Skeletal muscle cell (primary cell): Measurements from ENCODE around the gene ACER1.
"Not testable (repeated sequence)": the region's sequence is repeated elsewhere in the genome, so short reads cannot be mapped to it uniquely, and the experiment has no call there.

Experiments
- DNase-seq: peaks from one replicate; pipeline ENCODE4 v3.0.0-alpha.2; 2010; ENCODE audit warnings: low read depth
- H3K4me3 ChIP-seq: 2 replicates; pipeline ENCODE4 v1.5.1; 2011; ENCODE audit warnings: low read depth, mild to moderate bottlenecking, control low read depth, low read length, moderate library complexity

Gene ACER1

DNA sequence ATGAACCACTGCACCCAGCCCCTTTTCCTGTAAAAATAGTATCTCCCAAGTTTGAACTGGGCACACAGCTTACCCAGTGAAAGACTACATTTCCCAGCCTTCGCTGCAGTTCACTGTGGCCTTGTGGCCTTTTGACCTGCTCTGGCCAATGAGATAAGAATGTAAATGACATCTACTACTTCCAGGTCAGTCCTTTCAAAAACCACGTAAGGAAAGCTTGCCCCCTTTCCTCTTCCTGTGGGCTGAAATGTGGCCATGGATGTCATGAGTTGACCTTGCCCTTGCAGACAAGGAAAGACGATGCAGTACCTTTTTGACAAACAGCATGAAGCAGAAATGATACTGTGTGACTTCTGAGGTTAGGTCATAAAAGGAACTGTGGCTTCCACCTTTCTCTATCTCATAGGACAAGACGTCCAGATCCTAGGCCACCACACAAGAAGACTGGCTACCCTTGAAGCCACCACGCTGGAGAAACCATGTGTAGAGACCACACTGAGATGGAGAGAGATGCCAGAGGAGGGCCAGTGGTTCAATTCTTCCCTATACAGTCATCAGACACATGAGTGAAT is 19.9 kb downstream of the ACER1 start:
- DNase-seq = no peak

DNA sequence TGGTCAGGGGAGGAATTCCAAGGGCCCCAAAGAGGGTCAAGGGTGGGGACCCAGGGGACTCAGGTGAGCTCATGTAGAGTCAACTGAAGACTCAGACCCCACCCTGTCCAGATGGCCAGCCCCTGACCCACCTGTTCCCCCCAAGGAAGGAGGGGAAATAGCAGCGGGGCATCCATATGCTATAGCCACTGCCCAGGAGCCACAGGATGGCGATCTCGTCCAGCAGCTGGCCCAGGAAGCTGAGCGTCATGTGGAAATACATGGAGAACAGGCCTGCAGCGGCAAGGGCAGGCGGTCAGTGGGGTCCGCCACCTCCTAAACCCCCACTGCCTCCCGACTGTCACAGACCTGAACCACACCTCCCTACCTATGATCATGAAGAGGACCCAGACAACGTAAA is 21.4 kb downstream of the ACER1 start:
- H3K4me3 ChIP-seq = no peak overlapping the region
- no peak for DNase-seq

More for the DNA sequence above, 19.9 kb downstream of the ACER1 start:
- H3K4me3 ChIP-seq = no peak overlapping the region

DNA sequence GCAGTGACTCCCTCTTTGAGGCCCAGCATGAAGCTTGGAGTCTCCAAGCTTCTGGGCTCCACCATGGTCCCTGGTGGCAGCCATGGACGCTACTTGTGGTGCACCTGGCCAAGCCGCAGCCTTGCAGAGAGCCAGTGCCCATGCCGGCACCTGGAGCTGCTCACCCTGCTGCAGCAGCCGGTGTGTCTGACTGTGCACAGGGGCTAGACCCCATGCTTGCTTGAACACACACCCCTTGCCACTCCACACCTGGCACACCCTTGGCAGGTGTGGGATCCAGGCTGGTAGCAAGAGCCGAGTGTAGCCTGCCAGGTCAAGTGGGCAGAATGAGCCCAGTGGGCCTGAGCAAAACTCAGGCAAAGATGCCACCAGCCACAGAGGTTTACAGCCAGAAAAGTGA is 35.0 kb downstream of the ACER1 start:
- DNase-seq = no peak
- no peak overlapping the region for H3K4me3 ChIP-seq

DNA sequence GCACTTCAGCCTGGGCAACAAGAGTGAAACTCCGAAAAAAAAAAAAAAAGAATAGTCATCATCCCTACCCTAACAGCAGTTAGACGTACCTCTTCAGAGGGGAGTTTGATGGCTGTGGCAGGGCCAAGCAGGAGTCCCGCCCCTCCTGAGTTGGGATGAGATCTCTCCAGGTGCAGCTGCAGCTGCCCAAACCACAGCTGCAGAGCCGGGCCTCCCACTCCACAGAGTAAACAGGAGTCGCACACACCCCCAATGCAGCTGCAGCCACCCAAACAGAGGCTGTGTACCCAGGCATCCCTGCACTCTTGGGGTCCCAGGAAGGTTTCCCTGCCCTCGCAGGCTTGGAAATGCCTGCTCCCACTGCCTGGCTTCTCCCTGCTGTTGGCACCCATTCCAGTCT is 36.2 kb downstream of the ACER1 start:
- DNase-seq = no peak
- H3K4me3 ChIP-seq = no peak overlapping the region

DNA sequence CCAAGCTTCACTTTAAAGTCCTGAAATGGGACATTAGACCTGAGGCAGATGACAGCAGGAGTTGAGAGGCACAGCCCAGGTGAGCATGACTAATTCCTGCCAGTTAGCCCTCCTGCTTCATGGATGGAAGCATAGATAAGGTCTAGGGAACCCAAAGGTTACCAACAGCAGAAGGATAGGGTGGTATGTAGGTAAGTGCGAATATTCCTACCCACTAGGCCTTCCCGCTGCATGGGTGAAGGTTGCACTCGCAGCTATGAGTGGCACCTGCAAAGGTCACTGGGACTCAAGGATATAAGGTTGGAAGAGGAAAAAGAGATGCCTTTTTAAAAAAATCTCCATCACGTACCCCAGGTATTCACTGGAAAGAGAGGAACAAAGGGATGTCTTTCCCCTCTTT is 41.4 kb downstream of the ACER1 start:
- no peak for DNase-seq
- no peak overlapping the region for H3K4me3 ChIP-seq

DNA sequence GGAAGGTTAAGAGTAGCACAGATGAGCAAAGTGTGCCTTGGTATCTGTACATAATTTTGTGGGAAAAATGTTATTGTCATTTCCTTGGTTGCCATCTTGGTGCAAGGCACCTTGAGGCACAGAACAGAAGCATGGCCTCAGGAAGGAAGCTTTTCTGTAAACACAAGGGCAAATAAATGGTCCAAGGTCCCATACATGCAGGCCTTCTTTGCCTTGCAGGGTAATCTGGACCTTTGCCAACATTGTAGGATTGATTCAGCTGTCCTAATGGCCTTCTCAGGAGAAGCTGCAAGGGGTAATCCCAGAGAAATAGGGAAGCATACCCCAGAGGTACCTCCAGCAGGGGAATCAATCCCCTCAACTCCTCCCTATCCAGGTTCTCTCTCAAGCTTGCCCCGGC is 44.7 kb downstream of the ACER1 start:
- no peak for DNase-seq
- H3K4me3 ChIP-seq = no peak overlapping the region

DNA sequence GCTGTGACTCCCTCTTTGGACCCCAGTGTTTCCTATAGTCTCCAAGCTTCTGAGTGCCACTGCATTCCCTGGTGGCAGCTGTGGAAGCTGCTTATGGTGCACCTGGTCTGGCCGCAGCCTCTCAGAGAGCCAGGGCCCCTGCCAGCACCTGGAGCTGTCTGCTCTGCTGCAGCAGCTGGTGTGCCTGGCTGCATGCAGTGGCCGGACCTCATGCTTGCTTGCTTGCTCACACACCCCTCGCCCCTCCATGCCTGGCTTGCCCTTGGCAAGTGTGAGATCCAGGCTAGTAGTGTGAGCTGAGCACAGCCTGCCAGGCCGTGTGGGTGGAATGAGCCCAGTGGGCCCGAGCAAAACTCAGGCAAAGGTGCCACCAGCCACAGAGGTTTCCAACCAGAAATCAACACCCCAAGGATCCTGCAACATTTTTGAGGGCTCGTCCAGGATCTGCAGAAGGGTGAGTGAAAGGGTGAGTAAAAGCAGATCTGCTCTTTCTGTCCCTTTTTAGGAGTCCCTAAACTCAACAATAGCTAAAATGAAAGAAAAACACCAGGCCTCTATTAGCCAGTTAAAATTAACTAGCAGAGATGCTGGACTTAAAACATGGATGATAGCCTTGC is 46.0 kb downstream of the ACER1 start:
- no peak for DNase-seq
- H3K4me3 ChIP-seq = no peak overlapping the region

DNA sequence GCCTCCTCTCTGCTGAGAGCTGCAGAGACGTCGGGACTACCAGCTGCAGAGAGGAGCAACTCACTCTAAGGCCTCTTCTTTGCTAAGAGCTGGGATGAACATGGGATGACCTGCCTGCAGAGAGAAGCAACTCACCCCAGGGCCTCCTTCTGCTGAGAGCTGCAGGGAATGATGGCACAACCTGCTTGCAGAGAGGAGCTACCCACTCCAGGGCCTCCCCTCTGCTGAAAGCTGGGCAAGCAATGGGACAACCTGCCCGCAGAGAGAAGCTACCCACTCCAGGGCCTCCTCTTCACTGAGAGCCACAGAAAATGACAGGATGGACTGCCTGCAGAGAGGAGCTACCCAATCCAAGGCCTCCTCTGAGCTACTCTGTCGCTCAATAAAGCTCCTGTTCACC is 46.7 kb downstream of the ACER1 start:
- H3K4me3 ChIP-seq = no peak overlapping the region
- no peak for DNase-seq

DNA sequence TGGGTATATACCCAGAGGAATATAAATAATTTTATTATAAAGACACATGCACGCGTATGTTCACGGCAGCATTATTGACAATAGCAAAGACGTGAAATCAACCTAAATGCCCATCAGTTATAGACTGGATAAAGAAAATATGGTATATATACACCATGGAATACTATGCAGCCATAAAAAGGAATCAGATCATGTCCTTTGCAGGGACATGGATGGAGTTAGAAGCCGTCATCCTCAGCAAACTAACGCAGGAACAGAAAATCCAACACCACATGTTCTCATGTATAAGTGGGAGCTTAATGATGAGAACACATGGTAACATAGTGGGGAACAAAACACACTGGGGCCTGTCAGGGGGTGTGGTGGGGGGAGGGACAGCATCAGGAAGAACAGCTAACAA is 51.0 kb downstream of the ACER1 start:
- not testable (repeated sequence) for DNase-seq, H3K4me3 ChIP-seq

DNA sequence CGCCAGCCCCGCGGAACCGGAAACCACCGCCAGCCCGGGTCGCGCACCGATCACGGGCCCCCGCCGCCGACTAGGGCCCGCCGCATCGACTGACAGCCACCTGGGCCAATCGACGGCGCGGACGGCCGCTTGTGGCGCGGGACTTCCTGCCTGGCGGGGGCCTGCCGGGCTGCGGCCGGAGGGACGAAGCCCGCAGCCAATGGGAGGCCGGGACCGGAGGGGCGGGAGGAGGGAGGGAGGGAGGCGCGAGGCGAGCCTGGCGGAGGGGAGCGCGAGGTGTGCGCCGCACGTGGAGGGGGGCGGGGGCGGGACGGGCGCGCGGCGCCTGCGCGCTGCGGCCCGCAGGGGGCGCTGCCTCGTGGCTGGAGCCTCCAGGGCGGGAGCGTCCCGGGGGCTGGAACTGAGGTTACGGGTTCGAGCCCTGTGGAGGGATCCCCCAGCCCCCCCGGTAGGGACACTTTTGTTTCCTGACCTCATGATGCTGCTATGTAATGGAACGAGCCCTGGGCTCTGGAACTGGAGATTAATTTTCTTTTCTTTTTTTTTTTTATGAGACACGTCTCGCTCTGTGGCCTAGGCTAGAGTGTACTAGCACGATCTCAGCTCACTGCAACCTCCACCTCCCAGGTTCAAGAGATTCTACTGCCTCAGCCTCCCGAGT is 53.4 kb downstream of the ACER1 start, which contains the start of gene MLLT1:
Gene MLLT1 (minus strand): TSS at position 45 of the 661 bp plus-strand sequence. CDS start 191 bp downstream, outside the sequence.
- DNase-seq = peak; percentile 93
- H3K4me3 ChIP-seq = peak within 1 kb of the TSS; percentile 91

DNA sequence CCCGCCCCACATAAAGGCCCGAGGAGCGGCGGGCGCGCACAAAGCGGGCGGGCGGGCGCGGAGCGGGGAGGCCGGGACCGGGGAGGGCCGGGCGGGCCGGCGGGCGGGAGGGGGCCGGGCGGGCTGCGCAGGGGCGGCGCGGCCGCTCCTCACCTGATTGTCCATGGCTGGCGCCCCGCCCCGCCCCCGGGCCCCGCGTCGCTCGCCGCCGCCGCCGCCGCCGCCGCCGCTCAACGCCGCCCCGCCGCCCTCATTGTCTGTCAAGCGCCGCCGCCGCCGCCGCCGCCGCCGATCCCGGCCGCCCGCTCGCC is 53.8 kb downstream of the ACER1 start:
- H3K4me3 ChIP-seq = peak overlapping the region; percentile 91
- DNase-seq = no peak

DNA sequence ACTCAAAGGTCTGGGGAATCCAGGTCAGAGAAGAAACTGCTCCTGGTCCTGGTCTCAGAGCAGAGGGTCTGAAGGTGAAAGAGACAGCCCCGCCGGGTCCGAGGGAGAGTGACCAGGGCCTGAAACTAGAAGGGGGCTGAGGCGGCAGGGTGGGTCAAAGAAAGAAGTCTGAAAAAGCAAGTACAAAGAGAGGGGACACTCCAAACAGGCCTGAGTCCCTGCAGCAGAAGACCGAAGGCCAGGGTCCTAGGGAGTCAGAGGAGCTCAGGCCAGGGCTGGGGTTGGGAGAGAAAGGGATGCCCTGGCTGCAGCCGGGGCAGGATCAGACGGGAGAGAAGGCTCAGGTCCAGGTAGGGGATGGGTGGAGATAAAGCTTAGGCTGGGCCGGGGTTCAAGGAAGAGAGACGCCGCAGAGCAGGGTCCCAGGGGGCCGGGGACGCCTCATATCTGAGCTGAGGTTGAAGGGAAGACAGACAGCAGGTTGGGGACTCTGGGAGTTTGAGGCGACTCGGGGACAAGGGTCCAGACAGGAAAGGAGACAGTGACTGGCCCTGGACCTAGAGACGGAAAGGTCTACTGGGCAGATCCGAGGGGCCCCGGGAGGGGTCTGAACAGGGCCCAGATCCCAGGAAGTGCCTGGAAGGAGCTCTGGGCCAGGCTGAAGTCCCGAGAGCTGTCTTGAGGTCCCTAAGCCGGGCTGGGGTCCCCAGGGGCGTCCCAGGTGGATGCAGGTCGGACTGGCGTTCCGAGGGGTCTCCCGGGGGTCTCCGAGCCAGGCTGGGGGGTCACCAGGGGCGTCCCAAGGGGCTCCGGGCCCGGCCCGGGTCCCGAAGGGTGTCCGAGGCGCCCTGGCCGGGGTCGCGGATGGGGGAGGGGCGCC is 54.4 kb downstream of the ACER1 start:
- DNase-seq = no peak

DNA sequence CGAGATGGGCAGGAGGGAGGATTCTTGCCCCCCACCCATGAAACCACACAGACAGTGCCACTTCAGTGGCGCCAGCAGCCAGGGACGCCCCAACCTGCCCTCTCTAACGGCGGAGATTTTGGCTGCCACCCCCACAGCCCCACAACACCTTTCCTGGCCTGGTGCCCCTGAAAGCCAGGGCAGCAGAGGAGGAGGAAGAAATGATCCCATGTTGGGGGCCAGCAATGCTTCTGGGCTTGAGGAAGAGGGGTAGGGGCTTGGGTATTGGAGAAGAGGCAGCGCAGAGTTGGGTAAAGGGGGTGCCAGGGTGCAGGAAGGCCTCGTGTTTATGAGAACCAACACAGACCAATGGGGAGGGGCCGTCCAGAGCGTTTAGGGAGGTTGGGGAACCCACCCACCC is 55.4 kb downstream of the ACER1 start:
- DNase-seq = no peak
- H3K4me3 ChIP-seq = peak overlapping the region; percentile 91

More for the DNA sequence above, 54.4 kb downstream of the ACER1 start:
- H3K4me3 ChIP-seq = peak overlapping the region; percentile 91

DNA sequence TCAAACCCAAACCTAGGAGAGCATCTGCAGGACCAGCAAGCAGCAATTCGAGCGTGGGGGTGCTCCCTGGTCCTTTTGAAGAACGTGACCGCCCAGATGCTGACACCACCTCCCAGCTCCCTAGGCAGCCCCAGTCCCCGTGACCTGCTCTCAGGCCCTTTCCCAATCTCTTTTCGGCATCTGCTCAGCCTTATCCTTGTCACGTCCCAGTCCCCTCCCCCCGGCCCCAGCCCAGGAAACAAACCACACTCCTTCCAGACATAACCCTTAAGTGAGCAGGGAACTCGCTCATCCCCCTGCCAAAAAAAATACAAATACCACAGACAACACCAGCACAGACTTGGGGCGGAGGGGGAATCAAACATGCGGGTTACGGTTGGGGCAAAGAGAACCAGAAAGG is 57.0 kb downstream of the ACER1 start:
- peak overlapping the region; percentile 10 for H3K4me3 ChIP-seq
- peak; percentile 62 for DNase-seq

DNA sequence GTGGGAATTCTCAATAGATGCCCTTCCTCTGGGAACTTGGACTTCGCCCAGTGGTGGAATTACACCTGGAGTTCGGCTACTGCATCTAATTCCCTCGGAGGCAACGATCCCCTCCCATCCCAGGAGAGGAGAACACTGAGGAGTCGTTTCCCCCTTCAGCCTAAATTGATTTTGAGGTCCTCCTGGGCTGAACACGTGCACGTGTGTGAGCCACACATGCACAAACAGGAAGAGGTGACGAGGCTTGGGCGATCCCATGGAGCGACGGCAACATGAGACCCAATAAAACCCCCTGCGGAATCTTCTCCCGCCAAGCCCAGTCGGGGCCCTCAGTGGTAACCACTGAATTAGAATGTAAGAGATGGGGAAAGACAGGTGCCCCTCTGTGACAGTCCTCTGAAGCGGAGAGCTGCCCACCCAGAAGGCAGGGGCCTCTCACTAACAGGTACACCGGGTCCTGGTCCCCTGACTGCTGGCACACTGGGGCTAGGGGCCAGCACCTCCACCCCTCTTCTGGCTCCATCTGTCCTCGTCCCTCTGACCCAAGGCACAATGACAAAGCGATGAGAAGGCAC is 58.2 kb downstream of the ACER1 start:
- no peak for DNase-seq
- no peak overlapping the region for H3K4me3 ChIP-seq

DNA sequence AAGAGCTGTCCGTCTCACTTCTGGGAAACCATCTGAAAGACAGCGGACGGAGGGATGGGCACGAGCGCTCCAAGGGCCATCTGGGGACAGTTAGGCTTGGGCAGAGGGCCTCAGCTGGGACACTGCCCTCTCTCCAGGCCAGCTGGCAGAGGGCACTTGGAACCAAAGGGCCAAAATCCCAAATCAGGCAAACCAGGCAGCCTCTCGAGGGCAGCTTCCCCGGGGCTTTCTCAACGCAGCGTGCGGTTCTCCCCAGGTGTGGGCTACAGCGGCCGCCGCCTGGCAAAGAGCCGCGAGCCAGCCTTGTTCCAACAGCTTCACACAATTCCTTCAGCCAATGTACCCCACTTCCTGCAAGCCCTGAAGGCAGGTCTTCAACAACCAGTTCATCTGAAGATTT is 58.7 kb downstream of the ACER1 start:
- no peak for DNase-seq

DNA sequence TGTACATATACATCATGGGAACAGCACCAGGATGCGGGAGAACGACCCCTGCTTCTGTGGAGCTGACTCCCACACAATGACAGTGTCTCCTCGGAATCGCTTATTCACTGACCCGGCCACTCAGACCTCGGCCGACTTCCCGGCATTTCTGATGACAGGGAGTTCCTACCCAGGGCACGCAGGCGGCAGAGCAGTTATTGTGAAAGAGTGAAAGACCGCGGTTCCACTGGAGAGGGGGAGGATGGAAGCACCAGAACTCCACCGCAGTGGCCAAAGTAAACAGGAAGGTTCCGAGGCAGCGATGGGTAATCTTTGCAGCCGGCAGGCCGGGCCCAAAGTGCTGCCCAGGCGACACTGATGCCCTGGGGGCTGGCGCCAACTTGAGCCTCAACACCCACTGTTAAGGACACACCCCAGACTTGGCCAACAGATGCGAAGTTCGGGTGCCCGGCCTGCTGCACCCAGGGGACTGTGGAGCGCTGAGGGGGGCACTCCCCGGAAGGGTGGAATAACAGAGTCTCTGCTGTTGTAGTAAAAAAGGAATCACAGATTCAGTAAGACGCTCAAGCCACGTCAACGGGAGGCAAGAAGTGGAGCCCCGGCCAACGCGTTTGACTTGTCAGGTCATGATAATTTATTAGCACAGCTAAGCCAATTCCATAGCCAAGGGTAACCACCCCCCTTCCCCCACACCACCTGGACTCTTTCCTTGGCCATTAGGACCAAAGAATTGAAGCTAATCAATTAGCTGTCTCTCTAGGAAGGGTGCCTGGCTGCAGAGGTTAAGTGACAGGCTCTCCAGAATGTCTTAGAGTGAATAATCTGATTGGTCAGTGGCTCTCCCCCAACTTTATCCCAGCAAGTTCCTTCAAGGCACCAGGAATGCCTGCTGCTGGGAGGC is 59.5 kb downstream of the ACER1 start:
- peak; percentile 81 for DNase-seq
- peak overlapping the region; percentile 8 for H3K4me3 ChIP-seq

More for the DNA sequence above, 58.7 kb downstream of the ACER1 start:
- no peak overlapping the region for H3K4me3 ChIP-seq

DNA sequence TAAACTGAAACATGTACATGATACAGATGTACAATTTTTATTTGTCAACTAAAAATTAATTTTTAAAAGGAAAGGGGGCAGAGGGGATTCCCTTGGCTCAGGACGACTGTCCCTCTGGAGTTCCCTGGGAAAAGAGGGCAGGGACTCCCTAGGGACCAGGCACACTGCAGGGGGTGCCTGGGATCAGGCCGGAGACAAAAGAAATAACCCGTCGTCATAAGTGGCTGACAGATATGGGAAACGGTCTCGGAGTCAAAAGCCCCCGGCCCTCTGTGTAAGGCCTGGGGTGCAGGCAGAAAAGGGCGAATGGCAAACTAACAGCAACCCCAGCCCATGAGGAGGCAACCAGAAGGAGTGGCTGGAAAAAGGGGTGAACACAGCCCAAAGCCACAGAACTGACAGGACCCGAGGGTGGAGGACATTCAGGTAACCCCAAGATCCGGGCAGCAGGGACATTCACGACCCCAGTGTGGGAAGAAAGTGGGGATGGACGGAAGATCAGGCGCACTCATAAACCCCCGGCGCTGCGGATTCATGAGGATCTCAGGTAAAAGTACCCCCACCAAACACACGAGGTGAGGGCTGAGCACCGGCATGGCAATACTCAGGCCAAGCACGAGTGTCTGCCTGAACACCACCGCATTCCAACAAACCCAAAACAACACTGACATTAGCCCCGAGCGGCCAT is 60.4 kb downstream of the ACER1 start:
- no peak overlapping the region for H3K4me3 ChIP-seq
- DNase-seq = no peak
